Large intestine (tissue), 12 donors: Measurements from ENCODE around the gene LRRFIP2. TPM values are rescaled to one million over a fixed set of nuclear protein-coding genes. Genes with fewer than 3 reads are reported as not detected.
"Not testable (repeated sequence)": the region's sequence is repeated elsewhere in the genome, so short reads cannot be mapped to it uniquely, and the experiment has no call there.

Source experiments
- DNase-seq, 2 donors: peaks; one replicate each; pipeline versions ENCODE4 v3.0.0 to v3.0.0-alpha.2; 2013
- H3K27ac ChIP-seq: one replicate; pipeline ENCODE4 v1.5.1; 2013; ENCODE audit warnings: low read length
- H3K27me3 ChIP-seq: 2 replicates; pipeline ENCODE4 v1.6.1; 2013; ENCODE audit warnings: low read length; ENCODE audit not compliant: control insufficient read depth, insufficient read depth
- H3K36me3 ChIP-seq: 2 replicates; pipeline ENCODE4 v1.6.1; 2013; ENCODE audit warnings: low read length; ENCODE audit not compliant: control insufficient read depth, insufficient read depth
- H3K4me1 ChIP-seq: one replicate; pipeline ENCODE4 v1.6.1; 2013; ENCODE audit warnings: low read length; ENCODE audit not compliant: control insufficient read depth, insufficient read depth
- H3K4me3 ChIP-seq: one replicate; pipeline ENCODE4 v1.5.1; 2013; ENCODE audit warnings: low read length
- H3K9me3 ChIP-seq: one replicate; pipeline ENCODE4 v1.6.1; 2013; ENCODE audit warnings: mild to moderate bottlenecking, low read depth, low read length, moderate library complexity; ENCODE audit not compliant: control insufficient read depth
- WGBS: methylation state at CpG from one replicate; pipeline ENCODE4 v1.1.5; 2013; ENCODE audit warnings: low lambda C conversion rate; ENCODE audit not compliant: insufficient coverage; 5-methylcytosine and 5-hydroxymethylcytosine counted together
- long read RNA-seq, 11 donors: transcript quantifications; one replicate each; lab custom pipeline, GENCODE V29; 2026
- polyA plus RNA-seq: library from polyadenylated mRNA; unstranded; fragments of 120-200 nt; gene quantifications from one replicate; pipeline ENCODE4 v1.2.1, GENCODE V29; 2013

The LRRFIP2 gene
- polyA plus RNA-seq, result 47.1 TPM
- long read RNA-seq, donor 1, partial matches to known transcripts, result 10 of 14 reads
- long read RNA-seq, donor 1, other reads (novel, unspliced or antisense), result 0 of 14 reads
- long read RNA-seq, donor 2, partial matches to known transcripts, result 21 of 30 reads
- long read RNA-seq, donor 2, other reads (novel, unspliced or antisense), result 0 of 30 reads
- long read RNA-seq, donor 3, result 0 reads
- long read RNA-seq, donor 4, partial matches to known transcripts, result 0 of 1 reads
- long read RNA-seq, donor 4, other reads (novel, unspliced or antisense), result 0 of 1 reads
- long read RNA-seq, donor 5, partial matches to known transcripts, result 23 of 28 reads
- long read RNA-seq, donor 5, other reads (novel, unspliced or antisense), result 0 of 28 reads
- long read RNA-seq, donor 6, partial matches to known transcripts, result 13 of 17 reads
- long read RNA-seq, donor 6, other reads (novel, unspliced or antisense), result 0 of 17 reads
- long read RNA-seq, donor 7, partial matches to known transcripts, result 11 of 14 reads
- long read RNA-seq, donor 7, other reads (novel, unspliced or antisense), result 0 of 14 reads
- long read RNA-seq, donor 8, partial matches to known transcripts, result 18 of 25 reads
- long read RNA-seq, donor 8, other reads (novel, unspliced or antisense), result 0 of 25 reads
- long read RNA-seq, donor 9, partial matches to known transcripts, result 12 of 16 reads
- long read RNA-seq, donor 9, other reads (novel, unspliced or antisense), result 0 of 16 reads
- long read RNA-seq, donor 10, partial matches to known transcripts, result 17 of 26 reads
- long read RNA-seq, donor 10, other reads (novel, unspliced or antisense), result 0 of 26 reads
- long read RNA-seq, donor 11, transcript LRRFIP2-202 (14 exons, 2,821 nt), result major isoform, 5 of 21 reads
- long read RNA-seq, donor 11, partial matches to known transcripts, result 10 of 21 reads
- long read RNA-seq, donor 11, other reads (novel, unspliced or antisense), result 0 of 21 reads

- Histone ChIP-seq H3K27me3 (no peaks in the 10 kb centered on the region), H3K36me3 (peaks cover 6% of the 10 kb centered on the region), H3K4me3 (peak within 1 kb of the TSS; percentile 94), H3K27ac (peak within 1 kb of the TSS; percentile 99), H3K4me1 (peaks cover 17% of the 10 kb centered on the region), H3K9me3 (no peaks in the 10 kb centered on the region)
- 0% methylated on average over 1 of the region's 5 CpGs for WGBS
- DNase-seq, result no peak
Observed at GRCh38 chr3:37174532-37175126, at the start of gene LRRFIP2. Gene LRRFIP2, minus strand, starts transcription at chr3:37174582. Its CDS starts 25,599 bp downstream, at chr3:37148983.

GRCh38 chr3:37223576-37223975 is 49.2 kb upstream of the LRRFIP2 start:
- peak overlapping the region; percentile 44 for H3K27ac ChIP-seq
- no CpG with 5 or more reads among the region's 1 CpG for WGBS

GRCh38 chr3:37223141-37223558 is 48.8 kb upstream of the LRRFIP2 start:
- Histone ChIP-seq H3K4me3 (no peak overlapping the region), H3K36me3 (no peaks in the 10 kb centered on the region), H3K27ac (peak overlapping the region; percentile 44), H3K27me3 (no peaks in the 10 kb centered on the region), H3K9me3 (no peaks in the 10 kb centered on the region), H3K4me1 (peaks cover 19% of the 10 kb centered on the region)
- peak; percentile 48 to 73 for DNase-seq

More at GRCh38 chr3:37223576-37223975, 49.2 kb upstream of the LRRFIP2 start:
- no peak overlapping the region for H3K4me3 ChIP-seq
- H3K4me1 ChIP-seq, result peaks cover 23% of the 10 kb centered on the region
- no peaks in the 10 kb centered on the region for H3K9me3 ChIP-seq
- no peak for DNase-seq
- no peaks in the 10 kb centered on the region for H3K27me3 ChIP-seq
- H3K36me3 ChIP-seq, result no peaks in the 10 kb centered on the region

GRCh38 chr3:37222542-37222941 is 48.2 kb upstream of the LRRFIP2 start:
- not testable (repeated sequence) for H3K36me3 ChIP-seq, H3K4me3 ChIP-seq, DNase-seq, H3K27me3 ChIP-seq, H3K27ac ChIP-seq, H3K9me3 ChIP-seq
- H3K4me1 ChIP-seq, result peaks cover 12% of the 10 kb centered on the region
- no CpG with 5 or more reads among the region's 2 CpGs for WGBS

- 20% methylated on average over 1 of the region's 1 CpG for WGBS
- Histone ChIP-seq H3K36me3 (no peaks in the 10 kb centered on the region), H3K9me3 (peaks cover 6% of the 10 kb centered on the region), H3K4me1 (peaks cover 12% of the 10 kb centered on the region), H3K4me3 (no peak overlapping the region), H3K27me3 (no peaks in the 10 kb centered on the region), H3K27ac (no peak overlapping the region)
- peak in 1 of 2 donors; percentile 50 for DNase-seq
Observed at GRCh38 chr3:37221407-37221806, 47.0 kb upstream of the LRRFIP2 start.

GRCh38 chr3:37219266-37219665 is 44.9 kb upstream of the LRRFIP2 start:
- no peaks in the 10 kb centered on the region for H3K27me3 ChIP-seq
- no CpG with 5 or more reads among the region's 1 CpG for WGBS
- no peaks in the 10 kb centered on the region for H3K36me3 ChIP-seq
- no peak overlapping the region for H3K4me3 ChIP-seq
- peaks cover 12% of the 10 kb centered on the region for H3K4me1 ChIP-seq
- H3K27ac ChIP-seq, result no peak overlapping the region
- peaks cover 6% of the 10 kb centered on the region for H3K9me3 ChIP-seq
- no peak for DNase-seq

GRCh38 chr3:37218206-37218605 is 43.8 kb upstream of the LRRFIP2 start:
- no peak for DNase-seq
- H3K4me3 ChIP-seq, result no peak overlapping the region
- peaks cover 6% of the 10 kb centered on the region for H3K9me3 ChIP-seq
- H3K27ac ChIP-seq, result no peak overlapping the region
- H3K27me3 ChIP-seq, result no peaks in the 10 kb centered on the region
- H3K36me3 ChIP-seq, result no peaks in the 10 kb centered on the region
- WGBS, result no CpG with 5 or more reads among the region's 1 CpG
- peaks cover 7% of the 10 kb centered on the region for H3K4me1 ChIP-seq

- DNase-seq, result no peak
- Histone ChIP-seq H3K27ac (no peak overlapping the region), H3K27me3 (no peaks in the 10 kb centered on the region), H3K4me1 (no peaks in the 10 kb centered on the region), H3K4me3 (no peak overlapping the region), H3K9me3 (peaks cover 6% of the 10 kb centered on the region), H3K36me3 (no peaks in the 10 kb centered on the region)
- WGBS, result no CpG with 5 or more reads among the region's 10 CpGs
Observed at GRCh38 chr3:37217098-37217849, 42.9 kb upstream of the LRRFIP2 start.

GRCh38 chr3:37216597-37217097 is 42.3 kb upstream of the LRRFIP2 start:
- H3K27me3 ChIP-seq, result no peaks in the 10 kb centered on the region
- no peak overlapping the region for H3K27ac ChIP-seq
- H3K4me3 ChIP-seq, result no peak overlapping the region
- H3K4me1 ChIP-seq, result no peaks in the 10 kb centered on the region
- H3K9me3 ChIP-seq, result peaks cover 6% of the 10 kb centered on the region
- H3K36me3 ChIP-seq, result no peaks in the 10 kb centered on the region
- WGBS, result no CpG with 5 or more reads among the region's 3 CpGs
- DNase-seq, result no peak
